HCT116 (cell line): ENCODE measurements around the gene DLK1. TPM values are rescaled to one million over a fixed set of nuclear protein-coding genes. Genes with fewer than 3 reads are reported as not detected.

ENCODE experiments used
- ATAC-seq: fragments of 200-7000 bp; cut with Tn5 transposase; 2 replicates; pipeline ENCODE4 v1.9.1; 2020; ENCODE audit warnings: mild to moderate bottlenecking, moderate library complexity
- BruUV-seq: library from RNA; stranded (reverse); fragments of 400-500 nt; replicated peaks from 2 replicates; lab custom pipeline; 2021; lab: Mats Ljungman, UMichigan
- CTCF ChIA-PET: fragments of 300-600 bp; sonication (Branson Sonifier 250); formaldehyde crosslinking; loops from one replicate; lab custom pipeline; 2021; ENCODE audit warnings: antibody characterized with exemption; lab: Charles Lee
- POLR2A ChIA-PET: fragments of 300-600, 350-600 bp; sonication (Branson Sonifier 250); formaldehyde crosslinking; loops from one replicate; lab custom pipeline; 2021; ENCODE audit warnings: antibody characterized with exemption; lab: Charles Lee
- RAD21 ChIA-PET, 2 experiments: fragments of 300-600 bp; sonication (Branson Sonifier 250); formaldehyde crosslinking; loops; one replicate each; lab custom pipeline; 2023; ENCODE audit warnings: low total read pairs in 2 of 2; ENCODE audit not compliant: uncharacterized antibody in 2 of 2, unreplicated experiment in 2 of 2, low non-redundant PET in 1 of 2; lab: Charles Lee
- DNase-seq: peaks from one replicate; pipeline ENCODE4 v3.0.0-alpha.2; 2010; ENCODE audit warnings: low read depth, low spot score
- H2AFZ ChIP-seq: fragments of 200-600 bp; shearing (Covaris generic), sonication (generic); 2 replicates; pipeline ENCODE4 v1.6.1; 2017; ENCODE audit warnings: low read depth, mixed run types, mixed read lengths, antibody characterized with exemption, low read length; ENCODE audit not compliant: poor library complexity, severe bottlenecking
- H3K27ac ChIP-seq: 2 replicates; pipeline ENCODE4 v1.5.1; 2012; ENCODE audit warnings: low read depth, low read length
- H3K27me3 ChIP-seq: fragments of 200-600 bp; sonication (generic); 2 replicates; pipeline ENCODE4 v1.6.1; 2016; ENCODE audit warnings: mixed run types, low read length, mixed read lengths; ENCODE audit not compliant: insufficient read depth
- H3K36me3 ChIP-seq, 2 experiments: fragments of 200-500 bp in 1 of 2; fragments of 200-600 bp in 1 of 2; sonication (Bioruptor generic) in 1 of 2; sonication (generic) in 1 of 2; 2 replicates each; pipeline versions ENCODE4 v1.5.1 to v1.6.1; 2014 to 2016; ENCODE audit warnings: low read length in 2 of 2, inconsistent platforms in 1 of 2, mixed read lengths in 1 of 2, mixed run types in 1 of 2; ENCODE audit not compliant: insufficient read depth in 2 of 2, control insufficient read depth in 1 of 2
- H3K4me1 ChIP-seq, 2 experiments: fragments of 200-600 bp in 1 of 2; sonication (generic) in 1 of 2; 2 replicates each; pipeline versions ENCODE4 v1.5.1 to v1.6.1; 2012 to 2017; ENCODE audit warnings: low read length in 2 of 2, inconsistent platforms in 1 of 2, mild to moderate bottlenecking in 1 of 2, mixed read lengths in 1 of 2, mixed run types in 1 of 2, moderate library complexity in 1 of 2; ENCODE audit not compliant: insufficient read depth in 2 of 2, control insufficient read depth in 1 of 2
- H3K4me2 ChIP-seq: fragments of 200-600 bp; sonication (generic); 2 replicates; pipeline ENCODE4 v1.6.1; 2017; ENCODE audit warnings: mixed run types, low read length, mixed read lengths
- H3K4me3 ChIP-seq, 2 experiments: fragments of 200-600 bp in 1 of 2; sonication (generic) in 1 of 2; replicated peaks in 1 of 2; 2 replicates each; pipeline ENCODE4 v1.5.1; 2011 to 2016; ENCODE audit warnings: low read length in 2 of 2, control low read depth in 1 of 2, low read depth in 1 of 2, mild to moderate bottlenecking in 1 of 2, mixed read lengths in 1 of 2, mixed run types in 1 of 2
- H3K79me2 ChIP-seq: fragments of 200-600 bp; sonication (generic); 2 replicates; pipeline ENCODE4 v1.6.1; 2017; ENCODE audit warnings: mild to moderate bottlenecking, mixed run types, low read length, moderate library complexity, mixed read lengths; ENCODE audit not compliant: insufficient read depth
- H3K9ac ChIP-seq: fragments of 200-600 bp; sonication (generic); 2 replicates; pipeline ENCODE4 v1.6.1; 2016; ENCODE audit warnings: low read length, mixed read lengths
- H3K9me2 ChIP-seq: fragments of 200-600 bp; sonication (generic), shearing (Covaris generic); 2 replicates; pipeline ENCODE4 v1.6.1; 2017; ENCODE audit warnings: mixed run types, mild to moderate bottlenecking, moderate library complexity; ENCODE audit not compliant: insufficient read depth
- H3K9me3 ChIP-seq, 2 experiments: fragments of 200-500 bp in 1 of 2; fragments of 200-600 bp in 1 of 2; sonication (Bioruptor generic) in 1 of 2; sonication (generic) in 1 of 2; 2 replicates each; pipeline ENCODE4 v1.6.1; 2014 to 2017; ENCODE audit warnings: low read length in 2 of 2, mixed read lengths in 2 of 2, inconsistent platforms in 1 of 2, low read depth in 1 of 2, mild to moderate bottlenecking in 1 of 2, mixed run types in 1 of 2, moderate library complexity in 1 of 2; ENCODE audit not compliant: control insufficient read depth in 1 of 2, insufficient read depth in 1 of 2
- H4K20me1 ChIP-seq: fragments of 200-600 bp; sonication (generic), shearing (Covaris generic); 2 replicates; pipeline ENCODE4 v1.6.1; 2017; ENCODE audit warnings: mixed run types, mild to moderate bottlenecking, moderate library complexity; ENCODE audit not compliant: insufficient read depth
- CEBPB ChIP-seq: IDR thresholded peaks from 2 replicates; pipeline ENCODE4 v1.6.1; 2012; ENCODE audit warnings: low read depth
- ELF1 ChIP-seq: IDR thresholded peaks from 2 replicates; pipeline ENCODE4 v1.6.1; 2012; ENCODE audit warnings: low read depth, borderline replicate concordance
- EZH2phosphoT487 ChIP-seq: fragments of 200-600 bp; IDR thresholded peaks from 2 replicates; pipeline ENCODE4 v1.6.1; 2018; ENCODE audit warnings: antibody characterized with exemption, borderline replicate concordance
- JUND ChIP-seq: IDR thresholded peaks from 2 replicates; pipeline ENCODE4 v1.6.1; 2012
- RAD21 ChIP-seq: IDR thresholded peaks from 2 replicates; pipeline ENCODE4 v1.6.1; 2012; ENCODE audit warnings: low read depth, mild to moderate bottlenecking
- SIN3A ChIP-seq: IDR thresholded peaks from 2 replicates; pipeline ENCODE4 v1.6.1; 2012; ENCODE audit warnings: low read depth
- SP1 ChIP-seq: IDR thresholded peaks from 2 replicates; pipeline ENCODE4 v1.6.1; 2012; ENCODE audit warnings: low read depth
- YY1 ChIP-seq: IDR thresholded peaks from 2 replicates; pipeline ENCODE4 v1.6.1; 2011; ENCODE audit warnings: low read length, low read depth, moderate library complexity, mild to moderate bottlenecking; ENCODE audit not compliant: insufficient replicate concordance; ENCODE audit errors: extremely low read depth
- intact Hi-C: fragments of 100-400 bp; cut with micrococcal nuclease; formaldehyde crosslinking; loops from 2 replicates; pipeline ENCODE4 v1.10.0; 2022
- total RNA-seq: library from RNA; stranded (reverse); gene quantifications from one replicate; pipeline ENCODE4 v1.2.1, GENCODE V29; 2021; ENCODE audit not compliant: unreplicated experiment
- TF ChIP-seq, protein P1 (sequence below): IDR thresholded peaks from 2 replicates; pipeline ENCODE4 v1.6.1; 2012
- TF ChIP-seq, protein P2 (sequence below): IDR thresholded peaks from 2 replicates; pipeline ENCODE4 v1.6.1; 2012; ENCODE audit warnings: low read depth
- TF ChIP-seq, protein P3 (sequence below), 3 experiments: fragments of 200-600 bp in 1 of 3; sonication (generic) in 1 of 3; IDR thresholded peaks in 2 of 3; conservative IDR thresholded peaks in 1 of 3; 2 replicates each; pipeline ENCODE4 v1.5.1; 2012 to 2017; ENCODE audit warnings: low read depth in 2 of 3, low read length in 2 of 3, antibody characterized with exemption in 1 of 3, borderline replicate concordance in 1 of 3, control low read depth in 1 of 3, mild to moderate bottlenecking in 1 of 3, mixed read lengths in 1 of 3, mixed run types in 1 of 3, moderate library complexity in 1 of 3; ENCODE audit not compliant: insufficient read depth in 1 of 3

The DLK1 gene
- total RNA-seq, 1 experiment from 2014 or later, result 1.5 TPM

DNA sequence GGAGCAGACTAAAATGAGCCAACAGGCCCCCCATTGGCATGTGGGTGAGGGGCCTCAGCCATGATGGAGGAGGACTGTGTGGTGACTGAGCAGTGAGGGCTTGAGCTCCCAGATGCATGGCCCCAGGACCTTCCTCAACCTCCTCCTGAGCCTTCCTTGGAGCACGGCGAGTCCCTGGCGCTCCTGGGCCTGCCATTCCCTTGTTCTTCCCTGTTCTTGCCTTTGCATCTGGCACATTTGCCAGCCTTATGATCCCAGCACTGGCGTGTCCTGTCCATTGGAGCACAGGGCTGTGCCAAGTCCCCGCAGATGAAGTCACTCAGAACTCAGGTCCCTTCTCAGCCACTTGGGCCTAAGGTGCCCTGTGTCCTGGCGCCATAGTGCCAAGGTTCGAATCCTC, 58.9 kb downstream of the DLK1 start:
- Histone ChIP-seq H3K27ac (no peak overlapping the region), H3K79me2 (no peaks in the 10 kb centered on the region), H3K36me3 (no peaks in the 10 kb centered on the region), H3K9ac (no peak overlapping the region), H3K9me3 (no peaks in the 10 kb centered on the region), H4K20me1 (no peaks in the 10 kb centered on the region), H3K9me2 (no peaks in the 10 kb centered on the region), H3K4me3 (no peak overlapping the region), H3K4me2 (no peak overlapping the region), H2AFZ (no peak overlapping the region), H3K27me3 (no peaks in the 10 kb centered on the region), H3K4me1 (no peaks in the 10 kb centered on the region)
- ATAC-seq (no peak), DNase-seq (no peak)
- ChIA-PET CTCF (no interaction called here), RAD21 (no interaction called here), POLR2A (no interaction called here)
- no TSS peak for BruUV-seq
- intact Hi-C loops, result no loop called here
- TF ChIP-seq EZH2phosphoT487, result no peak
- no peak for TF ChIP-seq YY1
- no peak for TF ChIP-seq ELF1
- TF ChIP-seq, protein P1, sequence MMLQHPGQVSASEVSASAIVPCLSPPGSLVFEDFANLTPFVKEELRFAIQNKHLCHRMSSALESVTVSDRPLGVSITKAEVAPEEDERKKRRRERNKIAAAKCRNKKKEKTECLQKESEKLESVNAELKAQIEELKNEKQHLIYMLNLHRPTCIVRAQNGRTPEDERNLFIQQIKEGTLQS, result no peak
- no peak for TF ChIP-seq CEBPB

DNA sequence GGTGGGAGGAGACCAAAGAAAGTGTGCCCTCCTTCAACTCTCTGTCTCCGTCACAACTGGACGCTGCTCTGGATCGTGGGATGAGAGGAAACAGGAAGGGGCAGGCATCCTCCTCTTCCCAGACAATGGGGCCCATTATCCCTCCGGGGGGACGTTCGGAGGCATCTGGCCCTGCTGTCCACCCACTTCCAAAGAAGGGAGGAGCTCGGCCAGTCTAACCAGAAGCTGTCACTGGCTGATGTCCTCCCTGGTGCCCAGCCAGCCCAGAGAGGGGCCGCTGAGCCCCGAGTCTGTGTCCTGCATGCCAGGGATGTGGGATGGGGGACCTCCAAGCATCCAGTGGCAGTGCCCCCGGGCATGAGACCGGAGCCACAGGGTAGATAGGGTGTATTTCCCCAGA, 59.4 kb downstream of the DLK1 start:
- no peak for ATAC-seq
- POLR2A ChIA-PET, result interaction anchor here (0.5 kb wide), 1 partner anchor 851 kb away, joined by 4 read pairs; no protein-coding TSS in a partner anchor
- BruUV-seq, result no TSS peak
- RAD21 ChIA-PET, result no interaction called here
- Histone ChIP-seq H4K20me1 (no peaks in the 10 kb centered on the region), H3K9me2 (no peaks in the 10 kb centered on the region), H3K9me3 (no peaks in the 10 kb centered on the region), H2AFZ (no peak overlapping the region), H3K36me3 (no peaks in the 10 kb centered on the region), H3K27ac (no peak overlapping the region), H3K4me3 (no peak overlapping the region), H3K79me2 (no peaks in the 10 kb centered on the region), H3K4me2 (no peak overlapping the region), H3K9ac (no peak overlapping the region), H3K4me1 (no peaks in the 10 kb centered on the region), H3K27me3 (no peaks in the 10 kb centered on the region)
- intact Hi-C loops, result no loop called here
- no peak for TF ChIP-seq JUND
- TF ChIP-seq, protein P2, sequence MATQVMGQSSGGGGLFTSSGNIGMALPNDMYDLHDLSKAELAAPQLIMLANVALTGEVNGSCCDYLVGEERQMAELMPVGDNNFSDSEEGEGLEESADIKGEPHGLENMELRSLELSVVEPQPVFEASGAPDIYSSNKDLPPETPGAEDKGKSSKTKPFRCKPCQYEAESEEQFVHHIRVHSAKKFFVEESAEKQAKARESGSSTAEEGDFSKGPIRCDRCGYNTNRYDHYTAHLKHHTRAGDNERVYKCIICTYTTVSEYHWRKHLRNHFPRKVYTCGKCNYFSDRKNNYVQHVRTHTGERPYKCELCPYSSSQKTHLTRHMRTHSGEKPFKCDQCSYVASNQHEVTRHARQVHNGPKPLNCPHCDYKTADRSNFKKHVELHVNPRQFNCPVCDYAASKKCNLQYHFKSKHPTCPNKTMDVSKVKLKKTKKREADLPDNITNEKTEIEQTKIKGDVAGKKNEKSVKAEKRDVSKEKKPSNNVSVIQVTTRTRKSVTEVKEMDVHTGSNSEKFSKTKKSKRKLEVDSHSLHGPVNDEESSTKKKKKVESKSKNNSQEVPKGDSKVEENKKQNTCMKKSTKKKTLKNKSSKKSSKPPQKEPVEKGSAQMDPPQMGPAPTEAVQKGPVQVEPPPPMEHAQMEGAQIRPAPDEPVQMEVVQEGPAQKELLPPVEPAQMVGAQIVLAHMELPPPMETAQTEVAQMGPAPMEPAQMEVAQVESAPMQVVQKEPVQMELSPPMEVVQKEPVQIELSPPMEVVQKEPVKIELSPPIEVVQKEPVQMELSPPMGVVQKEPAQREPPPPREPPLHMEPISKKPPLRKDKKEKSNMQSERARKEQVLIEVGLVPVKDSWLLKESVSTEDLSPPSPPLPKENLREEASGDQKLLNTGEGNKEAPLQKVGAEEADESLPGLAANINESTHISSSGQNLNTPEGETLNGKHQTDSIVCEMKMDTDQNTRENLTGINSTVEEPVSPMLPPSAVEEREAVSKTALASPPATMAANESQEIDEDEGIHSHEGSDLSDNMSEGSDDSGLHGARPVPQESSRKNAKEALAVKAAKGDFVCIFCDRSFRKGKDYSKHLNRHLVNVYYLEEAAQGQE, result no peak
- TF ChIP-seq SIN3A, result no peak
- no peak for TF ChIP-seq SP1
- TF ChIP-seq, protein P3, sequence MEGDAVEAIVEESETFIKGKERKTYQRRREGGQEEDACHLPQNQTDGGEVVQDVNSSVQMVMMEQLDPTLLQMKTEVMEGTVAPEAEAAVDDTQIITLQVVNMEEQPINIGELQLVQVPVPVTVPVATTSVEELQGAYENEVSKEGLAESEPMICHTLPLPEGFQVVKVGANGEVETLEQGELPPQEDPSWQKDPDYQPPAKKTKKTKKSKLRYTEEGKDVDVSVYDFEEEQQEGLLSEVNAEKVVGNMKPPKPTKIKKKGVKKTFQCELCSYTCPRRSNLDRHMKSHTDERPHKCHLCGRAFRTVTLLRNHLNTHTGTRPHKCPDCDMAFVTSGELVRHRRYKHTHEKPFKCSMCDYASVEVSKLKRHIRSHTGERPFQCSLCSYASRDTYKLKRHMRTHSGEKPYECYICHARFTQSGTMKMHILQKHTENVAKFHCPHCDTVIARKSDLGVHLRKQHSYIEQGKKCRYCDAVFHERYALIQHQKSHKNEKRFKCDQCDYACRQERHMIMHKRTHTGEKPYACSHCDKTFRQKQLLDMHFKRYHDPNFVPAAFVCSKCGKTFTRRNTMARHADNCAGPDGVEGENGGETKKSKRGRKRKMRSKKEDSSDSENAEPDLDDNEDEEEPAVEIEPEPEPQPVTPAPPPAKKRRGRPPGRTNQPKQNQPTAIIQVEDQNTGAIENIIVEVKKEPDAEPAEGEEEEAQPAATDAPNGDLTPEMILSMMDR (IDR thresholded peaks at IDR 0.05 in 2 of 3, conservative IDR thresholded peaks at IDR 0.05 in 1 of 3; ENCODE audit: borderline replicate concordance in 1 of 3, insufficient read depth in 1 of 3, low read depth in 2 of 3, low read length in 2 of 3), result no peak
- TF ChIP-seq ELF1, result no peak
- TF ChIP-seq RAD21, result no peak
- DNase-seq, result no peak
- CTCF ChIA-PET, result no interaction called here
